Hindlimb muscle (tissue), 1 donor: ENCODE measurements around the gene MMAA. TPM values are rescaled to one million over a fixed set of nuclear protein-coding genes. Genes with fewer than 3 reads are reported as not detected.
"Not testable (repeated sequence)": the region's sequence is repeated elsewhere in the genome, so short reads cannot be mapped to it uniquely, and the experiment has no call there.

Source experiments
- DNase-seq: peaks from one replicate; pipeline ENCODE4 v3.0.0-alpha.2; 2013
- polyA plus RNA-seq: library from polyadenylated mRNA; unstranded; fragments of 120-200 nt; gene quantifications from one replicate; pipeline ENCODE4 v1.2.1, GENCODE V29; 2013; ENCODE audit not compliant: insufficient read length

Gene MMAA
- 6.3 TPM for polyA plus RNA-seq

DNA sequence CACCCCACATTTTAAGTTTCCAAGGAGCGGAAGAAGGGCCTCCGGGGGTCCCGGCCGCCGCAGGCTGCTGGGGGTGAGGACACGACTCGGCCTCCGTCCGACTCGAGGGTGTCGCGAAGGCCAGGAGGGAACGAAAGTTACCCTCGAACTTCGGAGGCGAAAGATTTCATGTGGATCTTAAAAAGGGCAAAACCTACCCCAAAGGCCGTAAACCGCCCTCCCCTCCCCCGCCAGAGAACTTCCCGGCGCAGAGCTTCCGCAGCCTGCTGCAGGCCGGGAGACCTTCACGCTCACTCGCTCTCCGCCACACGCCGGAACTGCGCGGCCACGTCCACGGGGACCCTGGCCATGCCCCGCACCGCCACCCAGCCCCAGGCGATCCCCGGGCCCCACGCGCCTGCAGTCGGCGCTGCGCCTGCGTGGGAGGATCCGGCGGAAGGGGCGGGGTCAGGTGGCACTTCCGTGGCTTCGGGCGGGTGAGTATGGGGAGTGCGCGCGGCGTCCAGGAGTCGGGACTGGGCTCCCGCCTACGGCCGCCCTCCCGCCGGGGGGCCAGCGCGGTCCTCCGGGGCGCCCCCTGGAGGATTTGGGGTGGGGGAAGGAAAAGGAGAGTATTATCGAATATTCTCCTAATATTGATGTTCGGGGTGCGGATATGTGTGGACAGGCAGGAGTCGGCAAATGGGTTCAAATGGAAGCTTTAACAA, at the start of gene MMAA:
Gene MMAA, plus strand, starts transcription at position 454 of the 707 bp plus-strand sequence. CDS start 19,755 bp downstream, outside the sequence.
- peak; percentile 95 for DNase-seq

DNA sequence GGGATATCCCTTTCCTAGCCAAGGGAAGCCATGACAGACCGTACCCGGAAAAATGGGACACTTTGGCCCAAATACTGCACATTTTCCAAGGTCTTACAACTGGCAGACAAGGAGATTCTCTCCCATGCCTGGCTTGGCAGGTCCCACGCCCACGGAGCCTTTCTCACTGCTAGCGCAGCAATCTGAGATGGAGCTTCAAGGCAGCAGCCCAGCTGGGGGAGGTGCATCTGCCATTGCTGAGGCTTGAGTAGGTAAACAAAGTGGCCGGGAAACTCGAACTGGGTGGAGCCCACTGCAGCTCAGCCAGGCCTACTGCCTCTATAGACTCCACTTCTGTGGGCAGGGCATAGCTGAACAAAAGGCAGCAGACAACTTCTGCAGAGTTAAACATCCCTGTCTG, 44.6 kb upstream of the MMAA start:
- not testable (repeated sequence) for DNase-seq

DNA sequence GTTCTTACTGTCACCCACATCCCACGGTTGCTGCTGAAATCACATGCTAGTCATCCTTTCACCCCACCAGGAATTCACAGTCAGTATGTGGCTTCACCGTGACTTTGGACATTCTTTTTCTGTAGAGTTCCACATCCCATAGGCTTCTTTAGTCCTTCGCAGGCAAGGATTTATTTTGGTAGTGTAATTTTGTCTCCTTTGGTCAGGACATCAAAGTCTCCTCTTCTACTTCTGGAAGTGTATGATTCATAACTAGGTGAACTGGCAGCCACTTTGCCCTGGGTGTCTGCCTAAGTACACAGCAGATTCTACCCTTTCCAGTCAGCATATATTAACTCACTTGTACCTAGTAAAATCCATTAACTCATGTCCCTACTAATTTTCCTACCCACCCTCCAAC, 38.3 kb upstream of the MMAA start:
- DNase-seq = peak; percentile 15

DNA sequence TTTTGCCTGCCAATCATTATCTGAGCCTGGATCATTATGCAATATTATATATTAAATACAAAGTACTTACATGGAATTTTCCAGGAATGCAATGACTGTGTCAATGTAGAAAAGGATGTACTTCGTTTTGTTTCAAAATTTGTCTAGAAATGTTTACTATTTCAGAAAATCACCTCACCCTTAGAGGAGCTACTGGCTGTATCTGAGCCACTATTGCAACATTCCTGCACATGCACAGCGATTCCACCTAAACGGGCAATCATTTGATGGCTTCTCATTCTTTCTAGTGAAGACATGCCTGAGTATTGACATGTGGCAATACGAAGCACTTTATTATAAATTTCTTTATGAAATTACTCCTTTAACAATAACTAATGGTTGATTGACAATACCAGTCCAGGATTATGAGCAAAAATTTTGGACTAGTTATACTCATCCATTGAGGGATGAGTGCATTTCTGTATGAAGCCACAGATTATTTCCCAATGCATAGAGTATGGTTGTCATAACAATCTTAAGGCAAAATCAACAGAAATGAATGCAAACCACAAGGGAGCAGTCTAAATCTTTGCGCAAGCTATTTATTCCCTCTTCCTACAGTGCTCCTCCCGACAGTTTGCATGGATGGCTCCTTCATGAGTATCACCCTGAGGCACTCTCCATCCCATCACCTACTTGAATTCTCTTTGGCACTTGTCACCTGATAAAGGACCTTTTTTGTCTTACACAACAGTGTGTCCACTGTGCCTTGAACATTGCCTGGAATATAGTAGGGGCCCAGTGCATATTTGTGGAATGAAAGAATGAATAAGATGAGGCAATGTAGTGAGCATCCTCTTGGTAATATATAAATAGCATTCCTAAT, 35.8 kb upstream of the MMAA start:
- no peak for DNase-seq

DNA sequence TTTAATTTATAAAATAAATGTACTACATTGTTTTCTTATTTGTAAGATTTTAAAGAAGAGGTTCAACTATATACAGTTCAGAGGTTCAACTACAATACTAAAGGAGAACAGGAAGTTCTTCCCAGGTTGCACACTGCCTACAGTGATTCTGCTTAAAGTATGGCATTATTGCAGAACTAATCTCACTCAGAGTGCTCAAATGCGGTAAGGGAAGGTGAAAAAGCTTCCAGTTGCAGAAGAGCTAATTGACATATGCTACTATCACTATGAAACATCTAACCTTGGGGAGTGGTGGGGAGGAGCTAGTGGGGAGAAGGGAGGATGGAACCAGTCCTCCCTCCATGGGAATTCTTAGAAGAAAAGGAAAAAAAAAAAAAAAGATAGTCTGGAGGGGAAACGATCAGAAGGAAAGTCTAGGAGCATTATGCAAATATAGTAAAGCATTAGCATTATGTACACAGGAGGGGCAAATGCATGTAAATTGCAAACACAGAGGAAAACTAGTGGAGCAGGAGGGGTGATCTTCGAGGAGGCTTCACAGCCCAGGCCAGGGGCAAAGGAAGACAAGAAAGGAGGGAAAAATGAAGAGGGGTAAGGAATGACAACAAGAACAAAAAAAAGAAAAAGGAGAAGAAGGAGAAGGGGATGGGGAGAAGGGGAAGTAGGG, 32.0 kb upstream of the MMAA start:
- DNase-seq = no peak

DNA sequence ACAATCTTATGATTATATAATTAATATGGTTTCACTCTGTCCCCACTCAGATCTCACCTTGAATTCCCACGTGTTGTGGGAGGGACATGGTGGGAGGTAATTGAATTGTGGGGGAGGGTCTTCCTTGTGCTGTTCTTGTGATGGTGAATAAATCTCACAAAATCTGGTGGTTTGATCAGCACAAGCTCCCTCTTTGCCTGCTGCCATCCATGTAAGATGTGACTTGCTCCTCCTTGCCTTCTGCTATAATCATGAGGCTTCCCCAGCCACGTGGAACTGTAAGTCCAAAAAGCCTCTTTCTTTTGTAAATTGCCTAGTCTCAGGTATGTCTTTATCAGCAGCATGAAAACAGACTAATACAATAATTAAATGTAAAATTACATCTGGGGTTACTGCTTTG, 29.8 kb upstream of the MMAA start:
- not testable (repeated sequence) for DNase-seq

DNA sequence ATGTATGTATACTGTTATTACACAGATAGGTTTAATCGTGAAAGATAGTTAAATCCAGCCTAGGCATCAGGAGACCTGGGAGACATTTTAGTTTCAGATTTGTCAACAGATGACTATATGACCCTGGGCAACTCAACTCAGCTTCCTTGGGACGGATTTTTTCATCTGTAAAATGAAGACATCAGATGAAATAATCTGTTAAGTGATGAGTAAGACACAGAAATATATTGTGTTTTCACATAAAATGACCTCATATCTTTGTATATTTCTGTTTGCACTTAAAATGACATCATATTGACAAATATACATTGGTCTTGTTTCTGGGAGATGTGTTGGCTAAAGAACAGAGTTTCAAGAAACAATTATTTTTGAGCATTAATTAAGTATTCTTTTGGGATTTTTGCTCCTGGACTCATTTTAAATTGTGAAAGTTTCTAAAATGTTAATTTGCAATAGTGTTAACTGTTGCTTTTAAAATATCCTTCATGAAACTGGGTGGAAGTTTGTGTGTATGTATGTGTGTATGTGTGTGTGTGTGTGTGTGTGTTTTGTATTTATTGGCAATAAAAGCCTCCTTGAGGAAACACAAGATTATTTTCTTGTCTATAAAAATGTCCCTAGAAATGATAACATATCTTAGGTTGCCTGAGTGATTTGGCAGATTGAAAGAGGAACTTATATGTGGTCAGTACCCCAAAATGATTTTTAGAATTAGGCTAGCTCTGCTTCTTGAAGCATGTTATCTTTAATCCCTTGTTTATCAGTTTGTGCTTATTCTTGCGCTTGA, 29.1 kb upstream of the MMAA start:
- no peak for DNase-seq

DNA sequence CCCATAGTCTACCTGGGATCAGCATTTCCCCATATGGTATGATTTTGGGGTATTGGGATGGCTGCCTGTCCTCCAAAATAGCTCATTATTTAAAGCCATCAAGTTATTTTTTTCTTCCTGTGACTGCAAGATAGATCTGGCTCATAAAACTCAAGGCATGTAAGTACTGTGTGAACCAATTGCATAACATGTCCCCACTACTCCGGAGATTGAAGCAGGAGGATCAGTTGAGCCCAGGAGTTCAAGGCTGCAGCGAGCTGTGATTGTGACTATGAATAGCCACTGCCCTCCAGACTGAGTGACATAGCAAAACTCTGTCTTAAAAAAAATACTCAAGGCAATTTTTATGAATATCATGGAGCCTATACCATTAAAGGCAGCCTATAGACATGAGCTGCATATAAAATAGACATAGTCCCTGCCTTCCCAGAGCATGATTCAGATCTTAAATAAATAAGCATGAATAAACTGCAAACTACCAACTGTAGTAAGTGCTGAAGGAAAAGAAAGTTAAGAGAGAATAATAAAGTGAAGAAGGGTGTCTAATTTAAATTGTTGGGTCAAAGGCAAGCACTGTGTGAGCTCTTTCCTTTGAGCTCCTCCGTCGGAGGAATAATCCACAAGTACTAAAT, 16.9 kb upstream of the MMAA start:
- no peak for DNase-seq

DNA sequence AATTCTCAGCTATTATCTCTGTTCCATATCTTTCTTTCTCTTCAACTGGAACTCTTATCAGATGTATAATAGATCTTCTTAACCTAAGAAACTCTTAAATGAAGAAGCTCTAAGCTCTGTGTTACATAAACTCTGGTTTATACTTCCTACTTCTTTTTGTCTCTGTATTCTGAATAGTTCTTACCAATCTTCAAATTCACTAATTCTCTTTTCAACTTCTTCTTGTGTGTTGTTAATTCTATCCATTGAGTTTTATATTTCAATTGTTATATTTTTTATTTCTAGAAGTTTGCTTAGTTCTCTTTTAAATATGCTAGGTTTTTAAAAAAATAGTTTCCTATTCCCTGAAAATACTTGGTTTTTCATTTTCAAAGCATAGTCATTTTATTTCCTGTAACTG, 13.2 kb upstream of the MMAA start:
- DNase-seq = no peak

DNA sequence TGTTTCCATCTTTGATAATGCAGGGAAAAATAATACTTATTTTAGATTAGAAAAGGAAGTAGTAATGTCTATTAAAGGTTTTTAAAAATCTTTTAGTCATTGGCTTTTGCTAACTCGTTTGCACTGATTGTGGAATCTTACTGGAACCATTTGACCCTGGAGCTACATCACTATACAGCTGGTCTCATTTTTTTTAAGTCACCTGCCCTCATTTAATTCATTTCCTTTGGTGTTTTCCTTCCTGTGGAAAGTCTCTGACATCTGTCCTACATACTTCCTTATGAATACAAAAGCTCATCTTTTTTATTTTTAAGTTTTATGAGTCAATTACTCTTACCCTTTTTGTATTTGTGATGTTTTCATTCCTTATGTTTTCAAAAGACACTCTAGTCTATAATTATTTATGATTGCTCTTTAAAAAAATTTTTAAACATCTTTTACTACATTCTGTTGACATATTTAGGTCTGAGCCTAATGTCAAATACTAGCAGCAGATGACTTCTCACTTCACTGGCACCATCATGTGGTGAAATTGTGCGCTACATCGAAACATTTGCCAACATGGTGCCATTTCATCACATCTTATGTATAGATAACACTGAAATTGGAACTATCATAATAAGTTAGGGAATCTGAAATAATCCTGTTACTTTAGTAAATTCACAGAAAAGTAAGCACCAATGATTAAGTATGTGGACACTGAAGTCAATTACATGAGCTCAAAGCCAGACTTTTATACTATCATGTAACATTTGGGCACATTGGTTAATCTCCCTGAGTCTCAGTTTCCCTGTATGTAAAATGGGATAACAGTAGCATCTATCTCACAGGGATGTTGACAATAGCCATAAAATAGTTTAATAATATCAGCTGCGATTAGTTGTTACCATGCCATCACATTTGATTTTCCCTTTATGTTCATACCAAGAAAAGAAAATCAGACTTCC, 9.4 kb upstream of the MMAA start:
- DNase-seq = peak; percentile 72

DNA sequence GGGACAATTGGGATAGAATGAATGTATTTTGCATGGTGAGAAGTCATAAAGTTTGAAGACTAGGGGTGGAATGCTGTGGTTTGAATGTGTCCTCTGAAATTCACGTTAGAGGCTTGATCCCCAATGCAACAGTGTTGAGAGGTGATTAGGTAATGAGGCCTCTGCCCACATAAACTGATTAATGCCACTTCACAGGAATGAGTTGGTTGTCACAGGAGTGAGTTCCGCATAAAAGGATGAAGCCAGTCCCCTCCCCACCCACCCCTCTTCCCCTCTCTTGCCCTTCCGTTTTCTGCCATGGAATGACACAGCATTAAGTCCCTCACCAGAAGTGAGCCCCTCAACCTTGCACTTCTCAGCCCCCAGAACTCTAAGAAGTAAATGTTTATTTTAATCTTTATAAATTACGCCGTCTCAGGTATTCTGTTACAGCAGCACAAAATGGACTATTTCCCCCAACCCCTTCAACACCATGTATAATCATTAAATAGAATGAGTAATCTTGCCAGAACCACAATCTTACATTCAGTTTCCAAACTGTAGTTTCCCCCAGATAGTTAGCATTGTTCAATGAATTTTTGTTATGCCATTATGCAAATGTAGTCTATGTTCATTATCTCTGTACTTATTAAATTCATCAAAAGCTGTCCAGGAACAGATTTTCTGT, 5.5 kb upstream of the MMAA start:
- no peak for DNase-seq

DNA sequence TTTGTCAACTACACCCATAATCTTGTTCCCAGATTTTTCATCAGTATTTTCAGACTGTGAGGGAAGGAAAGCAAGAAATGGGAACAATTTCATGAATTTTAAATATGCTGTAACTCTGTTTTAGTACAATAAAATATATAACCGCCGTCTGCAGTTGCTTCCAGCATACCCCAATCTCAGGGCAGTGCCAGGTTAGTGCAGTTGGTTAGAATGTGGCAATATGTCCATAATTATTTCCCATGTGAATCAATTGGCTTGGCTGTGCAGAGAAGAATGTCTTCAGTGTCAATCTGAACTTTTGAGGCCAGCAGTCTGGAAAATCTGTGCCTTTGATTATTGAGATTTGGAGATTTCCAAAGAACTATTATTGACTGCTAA, 5.0 kb upstream of the MMAA start:
- DNase-seq = no peak

DNA sequence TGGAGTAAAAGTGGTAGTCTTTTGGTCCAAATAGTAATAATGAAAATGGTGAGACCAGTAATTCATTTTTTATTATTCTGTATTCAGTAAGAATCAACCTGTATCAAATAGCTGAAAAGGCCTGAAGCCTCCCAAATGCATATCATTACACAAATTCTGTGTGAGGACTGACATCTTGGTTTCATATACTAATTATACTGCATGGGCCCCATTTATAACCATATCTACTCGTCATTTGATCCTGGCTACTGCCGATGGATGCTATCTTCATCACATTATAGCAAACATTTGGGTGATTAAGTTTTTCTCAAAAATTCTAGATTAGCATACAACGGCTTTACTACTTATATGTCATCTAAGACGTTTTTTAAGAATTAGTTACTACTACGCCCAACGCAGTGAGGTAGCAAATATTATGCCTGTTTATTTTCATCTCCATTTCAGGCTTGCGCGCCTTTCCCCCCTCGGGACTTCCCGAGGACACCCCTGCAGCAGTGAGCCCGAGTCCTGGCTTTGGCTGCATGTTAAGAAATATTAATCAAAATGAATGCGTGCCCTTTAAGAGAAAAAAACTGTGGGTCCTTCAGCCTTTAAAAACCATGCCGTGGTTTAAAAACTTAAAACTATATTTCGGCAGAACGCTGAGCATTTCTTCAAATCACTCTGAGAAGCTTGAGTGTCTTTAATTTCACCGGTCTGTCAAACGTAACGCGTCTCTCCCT, 814 bp upstream of the MMAA start:
- DNase-seq = no peak

DNA sequence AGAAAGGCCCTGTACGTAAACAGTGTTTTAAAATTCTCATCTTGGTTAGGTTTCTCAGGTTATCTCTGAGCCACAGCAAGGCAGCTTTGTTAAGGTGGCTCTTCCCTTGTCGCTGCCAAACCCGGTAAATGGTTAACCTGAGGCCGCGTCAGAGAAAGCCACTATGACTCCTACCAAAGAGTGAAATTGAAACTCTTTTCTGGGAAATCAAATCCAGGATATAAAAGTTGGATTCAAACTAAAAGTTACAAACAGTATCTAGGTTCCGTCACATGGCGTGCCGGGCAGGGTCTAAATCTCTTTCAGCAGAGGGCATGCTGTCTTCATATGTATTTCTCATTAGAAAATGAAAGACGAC, 433 bp downstream of the MMAA start:
- DNase-seq = peak; percentile 67

DNA sequence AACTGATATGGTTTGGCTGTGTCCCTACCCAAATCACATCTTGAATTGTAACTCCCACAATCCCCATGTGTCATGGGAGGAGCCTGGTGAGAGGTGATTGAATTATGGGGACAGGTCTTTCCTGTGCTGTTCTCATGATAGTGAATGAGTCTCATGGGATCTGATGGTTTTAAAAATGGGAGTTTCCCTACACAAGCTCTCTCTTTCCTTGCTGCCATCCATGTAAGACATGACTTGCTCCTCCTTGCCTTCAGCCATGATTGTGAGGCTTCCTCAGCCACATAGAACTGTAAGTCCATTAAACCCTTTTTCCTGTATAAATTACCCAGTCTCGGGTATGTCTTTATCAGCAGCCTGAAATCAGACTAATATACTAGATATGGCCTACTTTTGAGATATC, 2.9 kb downstream of the MMAA start:
- DNase-seq = not testable (repeated sequence)

DNA sequence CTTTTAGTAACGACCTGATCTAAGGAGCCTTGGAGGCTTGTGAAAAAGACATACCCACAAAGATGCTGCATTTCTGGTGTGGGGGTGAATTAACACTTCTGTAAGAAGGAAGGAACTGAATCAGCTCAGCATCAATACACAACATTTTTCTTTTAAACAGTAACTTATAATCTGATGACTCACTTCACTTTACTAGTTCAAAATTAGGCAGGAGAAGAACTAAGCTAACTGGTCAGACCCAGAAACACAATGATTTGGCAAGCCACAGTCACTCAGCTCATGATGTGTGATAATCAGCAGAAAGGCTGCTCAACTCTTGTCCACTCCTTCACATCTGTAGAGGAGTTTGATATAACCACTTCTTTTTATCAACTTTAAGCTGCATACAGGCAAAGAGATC, 4.6 kb downstream of the MMAA start:
- no peak for DNase-seq

DNA sequence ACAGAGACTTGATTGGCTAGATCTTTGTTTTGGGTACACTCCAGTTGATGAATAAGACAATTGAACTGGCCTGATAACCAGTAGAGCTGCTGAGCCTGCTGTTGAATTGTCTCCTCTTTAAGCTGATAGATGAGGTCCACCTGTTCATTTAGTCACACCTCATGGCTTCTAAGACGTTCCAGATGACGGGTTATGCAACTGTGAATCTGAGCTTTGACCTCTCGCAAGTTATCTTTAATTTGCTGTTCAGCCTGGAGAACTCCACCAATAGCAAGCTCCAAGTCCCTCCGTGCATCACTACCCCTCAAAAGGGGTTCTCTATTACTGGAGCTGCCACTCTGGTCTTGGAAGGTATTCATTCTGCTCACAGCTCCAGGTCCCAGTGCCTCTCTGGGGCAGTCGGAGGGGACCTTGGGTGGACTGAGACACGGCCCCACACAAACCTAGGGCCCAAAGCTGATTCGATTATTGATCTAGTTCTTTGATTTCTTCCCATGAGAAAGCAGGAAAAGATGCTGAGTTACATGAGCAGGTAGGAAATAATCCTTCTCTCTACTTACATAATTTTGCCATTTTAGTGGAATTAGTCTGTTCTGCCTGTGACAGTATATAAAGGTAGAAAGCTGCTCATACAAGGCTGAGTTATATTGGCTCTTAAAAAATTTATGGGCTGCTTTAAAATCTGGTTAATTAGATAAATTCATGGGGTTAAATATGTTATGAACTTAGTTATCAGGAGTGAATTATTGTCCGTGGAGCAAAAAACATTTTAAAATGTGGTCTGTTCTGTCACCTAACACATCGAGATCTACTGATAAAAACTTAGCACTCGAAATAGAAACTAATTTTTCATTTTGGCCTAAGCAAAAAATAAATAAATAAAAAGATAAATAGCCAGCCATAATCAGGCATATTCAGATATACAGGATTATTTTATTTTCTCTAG, 6.8 kb downstream of the MMAA start:
- no peak for DNase-seq

DNA sequence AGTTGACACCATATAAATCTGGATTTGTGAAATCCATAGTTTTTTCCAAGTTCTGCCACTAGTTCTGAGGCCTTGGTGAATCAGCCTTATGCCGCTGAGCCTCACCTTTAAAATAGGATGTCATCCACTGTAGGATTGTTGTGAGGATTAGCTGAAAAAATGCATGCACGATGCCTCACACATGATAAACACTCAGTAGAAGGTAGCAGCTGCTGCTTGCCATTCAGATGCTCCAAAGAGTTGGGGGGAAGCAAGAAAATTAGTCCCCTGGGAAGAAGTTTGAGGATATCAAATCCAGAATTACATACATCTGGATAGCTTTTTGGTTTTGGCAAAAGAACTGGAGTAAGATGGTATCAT, 7.4 kb downstream of the MMAA start:
- DNase-seq = no peak

DNA sequence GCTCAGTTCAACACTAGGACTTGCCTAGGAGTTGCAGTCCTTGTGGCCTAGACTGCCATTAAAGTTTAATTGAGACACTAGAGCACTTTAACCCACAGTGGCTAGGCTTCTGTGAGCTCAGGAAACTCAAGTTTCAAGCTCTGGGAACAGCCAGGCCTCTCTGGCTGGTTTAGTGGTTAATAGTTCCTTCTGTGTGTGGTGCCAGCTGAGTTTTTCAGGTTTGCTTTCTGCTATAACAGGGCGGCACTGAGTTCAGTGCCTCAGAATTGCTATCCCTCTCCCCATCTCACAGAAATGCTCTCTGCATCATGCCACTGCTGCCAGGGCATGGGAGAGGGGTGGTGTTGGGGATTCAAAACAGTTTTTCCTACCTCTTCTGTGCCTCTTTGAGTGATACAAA, 15.9 kb downstream of the MMAA start:
- DNase-seq = no peak
